Omental fat pad (tissue), 4 donors: ENCODE results near the gene TMEM63C. TPM values are rescaled to one million over a fixed set of nuclear protein-coding genes. Genes with fewer than 3 reads are reported as not detected.

Source experiments
- ATAC-seq: fragments of 150-250 bp; one replicate; pipeline ENCODE4 v1.9.1; 2016; ENCODE audit warnings: mild to moderate bottlenecking, moderate library complexity; ENCODE audit not compliant: low FRiP score
- DNase-seq: peaks from one replicate; pipeline ENCODE4 v3.0.0-alpha.2; 2019; ENCODE audit warnings: low spot score
- total RNA-seq, 4 donors: library from RNA; depleted of rRNA; stranded (reverse); fragments of >200 nt; gene quantifications; one replicate each; pipeline ENCODE4 v1.1.0, GENCODE V29; 2016
- TF ChIP-seq, protein P1 (sequence below), 3 donors: fragments of 450-650 bp; IDR thresholded peaks; one replicate each; pipeline ENCODE4 v1.5.1; 2016 to 2017; ENCODE audit warnings: antibody characterized with exemption in 3 of 3, mild to moderate bottlenecking in 3 of 3, moderate library complexity in 2 of 3

Gene TMEM63C, protein sequence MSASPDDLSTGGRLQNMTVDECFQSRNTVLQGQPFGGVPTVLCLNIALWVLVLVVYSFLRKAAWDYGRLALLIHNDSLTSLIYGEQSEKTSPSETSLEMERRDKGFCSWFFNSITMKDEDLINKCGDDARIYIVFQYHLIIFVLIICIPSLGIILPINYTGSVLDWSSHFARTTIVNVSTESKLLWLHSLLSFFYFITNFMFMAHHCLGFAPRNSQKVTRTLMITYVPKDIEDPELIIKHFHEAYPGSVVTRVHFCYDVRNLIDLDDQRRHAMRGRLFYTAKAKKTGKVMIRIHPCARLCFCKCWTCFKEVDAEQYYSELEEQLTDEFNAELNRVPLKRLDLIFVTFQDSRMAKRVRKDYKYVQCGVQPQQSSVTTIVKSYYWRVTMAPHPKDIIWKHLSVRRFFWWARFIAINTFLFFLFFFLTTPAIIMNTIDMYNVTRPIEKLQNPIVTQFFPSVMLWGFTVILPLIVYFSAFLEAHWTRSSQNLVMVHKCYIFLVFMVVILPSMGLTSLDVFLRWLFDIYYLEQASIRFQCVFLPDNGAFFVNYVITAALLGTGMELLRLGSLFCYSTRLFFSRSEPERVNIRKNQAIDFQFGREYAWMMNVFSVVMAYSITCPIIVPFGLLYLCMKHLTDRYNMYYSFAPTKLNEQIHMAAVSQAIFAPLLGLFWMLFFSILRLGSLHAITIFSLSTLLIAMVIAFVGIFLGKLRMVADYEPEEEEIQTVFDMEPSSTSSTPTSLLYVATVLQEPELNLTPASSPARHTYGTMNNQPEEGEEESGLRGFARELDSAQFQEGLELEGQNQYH
- total RNA-seq = under 1 TPM in 1 of 4 donors, not detected in 3; 0.13 TPM

DNA sequence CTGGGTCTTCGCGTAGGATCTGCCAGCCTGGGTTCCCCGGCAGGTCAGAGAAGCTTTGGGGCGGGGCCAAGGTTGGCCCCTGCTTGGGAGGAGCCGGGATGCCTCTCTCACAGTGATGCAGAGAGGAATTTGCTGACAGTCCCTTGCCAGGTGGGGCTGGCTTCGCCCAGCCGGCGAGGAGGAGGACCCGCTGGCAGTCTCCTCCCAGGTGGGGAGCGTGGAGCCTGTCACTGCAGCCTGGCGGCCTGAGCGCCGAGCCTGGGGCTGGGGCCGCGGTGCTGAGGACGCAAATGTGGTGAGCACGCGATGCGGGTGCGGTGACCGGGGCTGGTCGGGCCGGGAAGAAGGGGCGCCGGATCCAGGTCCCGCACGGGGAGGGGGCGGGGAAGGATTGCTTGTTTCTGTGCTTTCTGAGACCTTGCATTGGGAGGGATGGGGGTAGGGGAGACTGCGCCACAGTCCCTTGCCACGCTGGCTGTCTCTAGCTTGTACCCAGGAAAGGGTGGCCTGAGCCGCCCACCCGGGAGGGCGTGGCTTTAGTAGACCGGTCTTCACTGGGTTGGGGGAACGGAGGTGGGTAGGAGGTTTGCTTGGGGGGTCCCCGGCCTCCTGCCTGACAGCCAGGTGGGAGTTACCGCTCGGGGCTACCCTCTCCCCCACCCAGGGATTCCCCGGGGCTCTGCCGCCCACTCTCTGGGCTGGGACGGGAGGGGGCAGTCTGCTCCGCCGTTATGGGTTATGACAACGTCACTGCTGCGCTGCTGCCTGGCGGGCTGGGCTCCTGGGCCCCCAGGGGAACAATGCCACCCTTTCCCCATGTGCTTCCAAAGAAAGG is at the start of gene TMEM63C:
TMEM63C (plus strand) TSS at position 196 of the 835 bp plus-strand sequence. CDS start 37,016 bp downstream, outside the sequence.
- TF ChIP-seq, protein P1, sequence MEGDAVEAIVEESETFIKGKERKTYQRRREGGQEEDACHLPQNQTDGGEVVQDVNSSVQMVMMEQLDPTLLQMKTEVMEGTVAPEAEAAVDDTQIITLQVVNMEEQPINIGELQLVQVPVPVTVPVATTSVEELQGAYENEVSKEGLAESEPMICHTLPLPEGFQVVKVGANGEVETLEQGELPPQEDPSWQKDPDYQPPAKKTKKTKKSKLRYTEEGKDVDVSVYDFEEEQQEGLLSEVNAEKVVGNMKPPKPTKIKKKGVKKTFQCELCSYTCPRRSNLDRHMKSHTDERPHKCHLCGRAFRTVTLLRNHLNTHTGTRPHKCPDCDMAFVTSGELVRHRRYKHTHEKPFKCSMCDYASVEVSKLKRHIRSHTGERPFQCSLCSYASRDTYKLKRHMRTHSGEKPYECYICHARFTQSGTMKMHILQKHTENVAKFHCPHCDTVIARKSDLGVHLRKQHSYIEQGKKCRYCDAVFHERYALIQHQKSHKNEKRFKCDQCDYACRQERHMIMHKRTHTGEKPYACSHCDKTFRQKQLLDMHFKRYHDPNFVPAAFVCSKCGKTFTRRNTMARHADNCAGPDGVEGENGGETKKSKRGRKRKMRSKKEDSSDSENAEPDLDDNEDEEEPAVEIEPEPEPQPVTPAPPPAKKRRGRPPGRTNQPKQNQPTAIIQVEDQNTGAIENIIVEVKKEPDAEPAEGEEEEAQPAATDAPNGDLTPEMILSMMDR (IDR thresholded peaks at IDR 0.05) = no peak
- DNase-seq (no peak), ATAC-seq (no peak)

DNA sequence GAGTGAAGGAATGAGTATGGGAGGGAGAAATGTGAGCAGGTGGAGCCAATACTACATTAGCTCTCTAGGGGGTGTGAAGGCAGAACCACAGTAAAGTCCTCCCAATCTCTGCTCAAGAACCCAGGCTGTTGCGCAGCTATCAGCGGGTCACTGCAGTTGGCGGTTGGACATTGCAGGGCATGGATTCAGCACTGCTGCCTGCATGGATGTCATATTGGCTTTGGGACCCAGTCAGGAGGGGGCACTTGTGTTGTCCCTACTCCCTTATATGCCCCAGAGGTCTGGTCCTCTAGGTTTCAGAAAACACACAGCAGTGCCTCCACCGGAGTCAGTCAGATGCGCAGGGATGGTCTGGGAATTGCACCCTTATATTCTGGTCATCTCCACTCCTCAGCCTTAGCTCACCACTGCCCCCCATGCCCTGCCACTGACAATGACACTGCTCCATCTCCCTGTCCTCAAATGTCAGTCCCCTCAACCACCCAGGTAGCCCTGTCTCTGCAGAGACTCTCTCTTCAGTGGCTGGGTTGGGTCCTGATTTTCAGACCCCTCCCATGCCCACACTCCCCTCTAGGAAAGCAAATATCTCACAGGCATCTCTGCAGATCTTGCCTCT is 49.6 kb upstream of the TMEM63C start:
- ATAC-seq (no peak), DNase-seq (no peak)
- TF ChIP-seq, protein P1 (IDR thresholded peaks at IDR 0.05) = no peak

DNA sequence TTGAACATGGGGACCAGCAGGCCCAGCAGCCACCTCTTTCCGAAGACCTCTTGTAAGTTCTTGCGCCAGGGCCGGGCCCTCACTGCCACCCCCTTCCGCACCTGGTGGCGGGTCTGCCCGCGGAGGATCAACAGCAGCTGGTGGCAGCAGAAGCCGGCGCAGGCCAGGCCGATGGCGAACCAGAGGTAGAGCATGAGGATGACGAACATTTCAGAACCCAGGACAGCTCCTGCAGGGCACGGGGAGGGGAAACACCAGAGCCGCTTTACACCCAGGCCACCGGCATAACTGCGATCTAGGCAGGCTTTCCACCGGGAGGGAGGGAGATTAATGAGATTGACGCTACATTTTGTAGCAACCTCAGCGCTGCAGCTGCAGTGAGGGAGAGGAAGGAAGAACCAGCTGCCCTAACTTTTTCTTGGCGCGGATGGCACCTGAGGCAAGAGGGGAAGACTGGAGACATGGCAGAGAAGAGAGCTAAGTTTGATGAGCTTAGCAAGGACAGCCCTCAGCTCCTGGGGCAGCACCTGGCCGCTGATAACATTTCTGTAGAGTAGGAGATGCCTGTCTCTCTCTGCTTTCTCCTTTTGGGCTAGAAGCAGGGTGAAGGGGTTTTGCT is 47.8 kb upstream of the TMEM63C start:
- no peak for ATAC-seq
- DNase-seq = no peak
- TF ChIP-seq, protein P1 (IDR thresholded peaks at IDR 0.05) = no peak

DNA sequence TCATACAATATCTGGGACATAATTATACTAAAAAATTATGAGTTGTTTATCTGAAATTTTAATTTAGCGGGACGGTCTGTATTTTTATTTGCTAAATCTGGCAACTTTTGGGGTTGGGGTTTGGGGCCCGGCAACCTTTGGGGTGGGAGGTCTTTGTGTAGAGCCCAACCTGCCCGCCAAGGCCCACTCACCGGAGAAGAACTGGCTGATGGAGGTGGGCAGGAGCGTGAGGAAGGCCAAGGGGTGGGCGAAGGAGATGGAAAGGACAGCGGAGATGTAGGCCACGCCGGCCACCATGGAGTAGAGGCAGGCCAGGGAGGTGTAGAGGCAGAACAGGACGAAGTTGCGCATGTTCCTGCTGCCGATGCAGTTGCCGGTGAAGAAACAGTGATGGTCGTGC is 42.6 kb upstream of the TMEM63C start:
- DNase-seq = no peak
- TF ChIP-seq, protein P1 (IDR thresholded peaks at IDR 0.05) = no peak

DNA sequence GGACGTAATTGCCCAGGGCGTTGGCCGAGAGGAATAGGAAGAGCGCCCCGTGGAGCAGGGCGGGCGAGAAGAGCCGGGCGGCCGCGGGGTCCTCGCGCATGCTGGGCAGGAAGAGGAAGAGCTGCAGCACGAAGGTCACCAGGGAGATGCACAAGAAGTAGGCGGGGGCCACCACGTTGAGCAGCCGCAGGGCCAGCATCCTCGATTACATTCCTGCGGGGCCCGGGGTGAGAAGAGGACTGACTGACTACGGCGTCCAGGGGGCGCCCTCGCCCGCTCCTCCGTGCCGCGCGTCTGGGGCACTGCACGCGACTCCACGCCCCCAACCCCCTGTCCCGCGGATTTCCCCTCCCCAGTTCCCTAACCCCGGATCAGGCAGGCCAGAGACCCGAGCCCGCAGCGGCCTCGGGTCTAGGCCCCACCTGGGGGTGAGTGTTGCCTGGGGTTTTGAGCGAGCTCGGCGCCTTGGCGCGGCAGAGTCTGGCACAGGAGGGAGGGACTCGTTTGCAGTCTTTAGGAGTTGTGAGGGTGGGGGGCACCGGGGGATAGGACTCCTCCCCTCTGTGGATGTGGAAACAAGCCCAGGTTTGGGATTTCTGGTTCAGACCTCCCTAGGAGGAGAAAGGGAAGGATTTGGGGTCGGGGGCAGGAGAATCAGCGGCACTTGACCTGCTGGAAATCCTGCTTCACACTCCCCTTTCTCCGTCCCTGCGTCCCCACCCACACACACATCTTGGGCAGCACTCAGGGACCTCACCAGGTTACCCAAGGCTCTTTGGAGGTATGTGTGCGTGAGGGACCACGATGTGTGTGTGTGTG is 41.8 kb upstream of the TMEM63C start:
- ATAC-seq = no peak
- TF ChIP-seq, protein P1 (IDR thresholded peaks at IDR 0.05) = no peak
- no peak for DNase-seq

More for the DNA sequence above, 42.6 kb upstream of the TMEM63C start:
- no peak for ATAC-seq
